GM23338 (cell line): ENCODE results near the gene ACOXL. TPM values are rescaled to one million over a fixed set of nuclear protein-coding genes. Genes with fewer than 3 reads are reported as not detected.

ENCODE experiments used
- ATAC-seq: fragments of 200-7000 bp; cut with Tn5 transposase; 3 replicates; pipeline ENCODE4 v1.9.1; 2020
- DNase-seq: peaks from one replicate; pipeline ENCODE4 v3.0.0-alpha.2; 2015; ENCODE audit warnings: low spot score
- H2AFZ ChIP-seq: fragments of 200-600 bp; sonication (generic); 2 replicates; pipeline ENCODE4 v1.8.0; 2016; ENCODE audit warnings: antibody characterized with exemption, mild to moderate bottlenecking, moderate library complexity
- H3F3A ChIP-seq: fragments of 200-600 bp; sonication (generic); replicated peaks from 2 replicates; pipeline ENCODE4 v1.8.0; 2017; ENCODE audit warnings: antibody characterized with exemption, mixed run types, low read depth
- H3K27ac ChIP-seq: fragments of 200-600 bp; sonication (generic); 2 replicates; pipeline ENCODE4 v1.6.1; 2016; ENCODE audit warnings: low read depth
- H3K27me3 ChIP-seq: fragments of 200-600 bp; sonication (generic); 2 replicates; pipeline ENCODE4 v1.8.0; 2016; ENCODE audit warnings: mild to moderate bottlenecking, mixed run types, moderate library complexity; ENCODE audit not compliant: insufficient read depth
- H3K36me3 ChIP-seq: fragments of 200-600 bp; sonication (generic); 2 replicates; pipeline ENCODE4 v1.8.0; 2016; ENCODE audit warnings: mild to moderate bottlenecking; ENCODE audit not compliant: insufficient read depth
- H3K4me1 ChIP-seq: fragments of 200-600 bp; sonication (generic); 2 replicates; pipeline ENCODE4 v1.8.0; 2016; ENCODE audit warnings: mild to moderate bottlenecking, moderate library complexity; ENCODE audit not compliant: insufficient read depth
- H3K4me2 ChIP-seq: fragments of 200-600 bp; sonication (generic); 2 replicates; pipeline ENCODE4 v1.7.1; 2017; ENCODE audit warnings: mixed run types
- H3K4me3 ChIP-seq: fragments of 200-600 bp; sonication (generic); 2 replicates; pipeline ENCODE4 v1.6.1; 2016; ENCODE audit warnings: mixed run types
- H3K79me2 ChIP-seq: fragments of 200-600 bp; sonication (generic); replicated peaks from 2 replicates; pipeline ENCODE4 v1.8.0; 2017; ENCODE audit warnings: mild to moderate bottlenecking; ENCODE audit not compliant: insufficient read depth
- H3K9me2 ChIP-seq: fragments of 200-600 bp; sonication (generic); 2 replicates; pipeline ENCODE4 v1.8.0; 2017; ENCODE audit not compliant: insufficient read depth
- H4K20me1 ChIP-seq: fragments of 200-600 bp; sonication (generic); replicated peaks from 2 replicates; pipeline ENCODE4 v1.8.0; 2017; ENCODE audit warnings: mild to moderate bottlenecking; ENCODE audit not compliant: insufficient read depth
- H3K27ac Mint-ChIP-seq: 2 replicates; pipeline ENCODE4 v1.8.0; 2020; ENCODE audit warnings: inconsistent platforms, mild to moderate bottlenecking, moderate library complexity, mixed read lengths
- H3K27me3 Mint-ChIP-seq: 3 replicates; pipeline ENCODE4 v1.8.0; 2022; ENCODE audit warnings: low read depth, mild to moderate bottlenecking, moderate library complexity, mixed read lengths, inconsistent platforms; ENCODE audit not compliant: insufficient read depth, poor library complexity
- H3K36me3 Mint-ChIP-seq: 3 replicates; pipeline ENCODE4 v1.8.0; 2021; ENCODE audit warnings: low read depth, mild to moderate bottlenecking, inconsistent platforms, moderate library complexity, mixed read lengths
- H3K4me1 Mint-ChIP-seq: 3 replicates; pipeline ENCODE4 v1.8.0; 2020; ENCODE audit warnings: mild to moderate bottlenecking, inconsistent platforms, mixed read lengths
- H3K4me3 Mint-ChIP-seq: 3 replicates; pipeline ENCODE4 v1.8.0; 2021; ENCODE audit warnings: moderate library complexity, mild to moderate bottlenecking, inconsistent platforms, mixed read lengths
- H3K9me3 Mint-ChIP-seq: 3 replicates; pipeline ENCODE4 v1.8.0; 2020; ENCODE audit warnings: moderate library complexity, mild to moderate bottlenecking, inconsistent platforms, mixed read lengths
- EZH2 ChIP-seq: fragments of 200-600 bp; sonication (generic); IDR thresholded peaks from one replicate; pipeline ENCODE4 v1.8.0; 2017; ENCODE audit warnings: antibody characterized with exemption, mild to moderate bottlenecking, low read depth; ENCODE audit not compliant: unreplicated experiment
- EZH2phosphoT487 ChIP-seq: fragments of 200-600 bp; sonication (generic); IDR thresholded peaks from one replicate; pipeline ENCODE4 v1.8.1; 2018; ENCODE audit warnings: antibody characterized with exemption; ENCODE audit not compliant: unreplicated experiment
- JUNB ChIP-seq: IDR thresholded peaks from one replicate; pipeline ENCODE4 v1.6.1; 2016; ENCODE audit warnings: antibody characterized with exemption; ENCODE audit not compliant: unreplicated experiment
- STAT1 ChIP-seq: IDR thresholded peaks from one replicate; pipeline ENCODE4 v1.6.1; 2016; ENCODE audit warnings: antibody characterized with exemption; ENCODE audit not compliant: unreplicated experiment
- ZNF331 ChIP-seq: fragments of 250-450 bp; sonication (Bioruptor Pico); IDR thresholded peaks from 2 replicates; pipeline ENCODE4 v1.5.0; 2020; ENCODE audit warnings: low read depth, mild to moderate bottlenecking, moderate library complexity
- polyA plus RNA-seq: library from polyadenylated mRNA; unstranded; fragments of >200 nt; fragmentation: Nextera tagmentation; extraction: Ambion mirVana; gene quantifications from 2 replicates; pipeline ENCODE4 v1.2.1, GENCODE V29; 2016
- total RNA-seq: library from RNA; depleted of rRNA; stranded (reverse); fragments of >200 nt; shearing (Covaris generic); gene quantifications from 2 replicates; pipeline ENCODE4 v1.2.3, GENCODE V29; 2014
- TF ChIP-seq, protein P1 (sequence below): IDR thresholded peaks from one replicate; pipeline ENCODE4 v1.6.1; 2018; ENCODE audit warnings: antibody characterized with exemption; ENCODE audit not compliant: unreplicated experiment
- TF ChIP-seq, protein P2 (sequence below): fragments of 250-450 bp; sonication (Bioruptor Pico); IDR thresholded peaks from 2 replicates; pipeline ENCODE4 v1.5.0; 2020; ENCODE audit warnings: mild to moderate bottlenecking, moderate library complexity
- TF ChIP-seq, protein P3 (sequence below): IDR thresholded peaks from 2 replicates; pipeline ENCODE4 v1.6.1; 2016; ENCODE audit warnings: antibody characterized with exemption

Gene ACOXL
- total and polyA plus RNA-seq, 2 experiments from 2014 or later = 9.0 to 14.7 TPM

DNA sequence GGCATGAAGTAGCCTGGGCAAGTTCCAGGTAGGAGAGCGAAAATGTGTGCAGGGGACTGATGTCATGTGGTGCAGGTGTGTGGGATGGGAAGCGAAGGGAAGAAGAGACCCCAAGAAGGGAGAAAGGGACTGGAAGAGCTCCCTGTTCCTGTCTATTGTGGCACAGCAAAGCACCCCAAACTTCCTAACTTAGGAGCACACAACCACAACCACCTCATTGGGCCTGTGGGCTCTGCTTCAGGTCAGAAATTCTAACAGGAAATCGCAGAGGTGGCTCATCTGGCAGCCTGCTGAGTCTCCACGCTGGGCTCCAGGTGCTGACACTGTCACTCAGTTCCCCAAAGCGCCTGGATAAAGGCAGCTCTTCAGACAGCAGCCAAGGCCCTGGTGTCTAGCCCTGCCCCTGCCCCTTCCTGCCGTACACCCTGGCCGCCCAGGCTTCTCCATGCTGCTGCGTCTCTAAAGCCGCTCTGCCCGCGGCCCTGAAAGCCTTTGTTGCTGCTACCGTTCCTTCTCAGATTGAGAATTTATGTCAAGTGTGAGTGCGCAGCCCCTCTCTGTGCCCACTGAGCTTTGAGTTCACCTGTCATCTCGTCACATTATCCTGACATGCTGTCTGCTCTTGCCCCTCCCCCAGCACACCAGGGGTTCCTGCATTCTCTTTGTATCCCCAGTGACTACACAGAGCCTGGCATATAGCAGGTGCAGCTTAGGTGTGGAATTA is 248.1 kb downstream of the ACOXL start:
- peaks cover 6% of the 10 kb centered on the region for H3K4me1 ChIP-seq
- H3K36me3 Mint-ChIP-seq = no peaks in the 10 kb centered on the region
- H3K27ac Mint-ChIP-seq = no peak overlapping the region
- H3K9me2 ChIP-seq = no peaks in the 10 kb centered on the region
- DNase-seq (peak; percentile 17), ATAC-seq (peak; percentile 78)
- H3K27ac ChIP-seq = no peak overlapping the region
- H3K4me3 Mint-ChIP-seq = no peak overlapping the region
- no peaks in the 10 kb centered on the region for H3F3A ChIP-seq
- no peaks in the 10 kb centered on the region for H3K9me3 Mint-ChIP-seq
- no peaks in the 10 kb centered on the region for H3K27me3 ChIP-seq
- no peaks in the 10 kb centered on the region for H3K79me2 ChIP-seq
- peaks cover 12% of the 10 kb centered on the region for H3K4me1 Mint-ChIP-seq
- H3K4me3 ChIP-seq = no peak overlapping the region
- H2AFZ ChIP-seq = no peak overlapping the region
- TF ChIP-seq ZNF331 (CRISPR knock-in tag) (no peak), STAT1 (no peak), EZH2 (no peak), JUNB (no peak), EZH2phosphoT487 (no peak)
- TF ChIP-seq, protein P1, sequence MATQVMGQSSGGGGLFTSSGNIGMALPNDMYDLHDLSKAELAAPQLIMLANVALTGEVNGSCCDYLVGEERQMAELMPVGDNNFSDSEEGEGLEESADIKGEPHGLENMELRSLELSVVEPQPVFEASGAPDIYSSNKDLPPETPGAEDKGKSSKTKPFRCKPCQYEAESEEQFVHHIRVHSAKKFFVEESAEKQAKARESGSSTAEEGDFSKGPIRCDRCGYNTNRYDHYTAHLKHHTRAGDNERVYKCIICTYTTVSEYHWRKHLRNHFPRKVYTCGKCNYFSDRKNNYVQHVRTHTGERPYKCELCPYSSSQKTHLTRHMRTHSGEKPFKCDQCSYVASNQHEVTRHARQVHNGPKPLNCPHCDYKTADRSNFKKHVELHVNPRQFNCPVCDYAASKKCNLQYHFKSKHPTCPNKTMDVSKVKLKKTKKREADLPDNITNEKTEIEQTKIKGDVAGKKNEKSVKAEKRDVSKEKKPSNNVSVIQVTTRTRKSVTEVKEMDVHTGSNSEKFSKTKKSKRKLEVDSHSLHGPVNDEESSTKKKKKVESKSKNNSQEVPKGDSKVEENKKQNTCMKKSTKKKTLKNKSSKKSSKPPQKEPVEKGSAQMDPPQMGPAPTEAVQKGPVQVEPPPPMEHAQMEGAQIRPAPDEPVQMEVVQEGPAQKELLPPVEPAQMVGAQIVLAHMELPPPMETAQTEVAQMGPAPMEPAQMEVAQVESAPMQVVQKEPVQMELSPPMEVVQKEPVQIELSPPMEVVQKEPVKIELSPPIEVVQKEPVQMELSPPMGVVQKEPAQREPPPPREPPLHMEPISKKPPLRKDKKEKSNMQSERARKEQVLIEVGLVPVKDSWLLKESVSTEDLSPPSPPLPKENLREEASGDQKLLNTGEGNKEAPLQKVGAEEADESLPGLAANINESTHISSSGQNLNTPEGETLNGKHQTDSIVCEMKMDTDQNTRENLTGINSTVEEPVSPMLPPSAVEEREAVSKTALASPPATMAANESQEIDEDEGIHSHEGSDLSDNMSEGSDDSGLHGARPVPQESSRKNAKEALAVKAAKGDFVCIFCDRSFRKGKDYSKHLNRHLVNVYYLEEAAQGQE = no peak
- TF ChIP-seq, protein P2, sequence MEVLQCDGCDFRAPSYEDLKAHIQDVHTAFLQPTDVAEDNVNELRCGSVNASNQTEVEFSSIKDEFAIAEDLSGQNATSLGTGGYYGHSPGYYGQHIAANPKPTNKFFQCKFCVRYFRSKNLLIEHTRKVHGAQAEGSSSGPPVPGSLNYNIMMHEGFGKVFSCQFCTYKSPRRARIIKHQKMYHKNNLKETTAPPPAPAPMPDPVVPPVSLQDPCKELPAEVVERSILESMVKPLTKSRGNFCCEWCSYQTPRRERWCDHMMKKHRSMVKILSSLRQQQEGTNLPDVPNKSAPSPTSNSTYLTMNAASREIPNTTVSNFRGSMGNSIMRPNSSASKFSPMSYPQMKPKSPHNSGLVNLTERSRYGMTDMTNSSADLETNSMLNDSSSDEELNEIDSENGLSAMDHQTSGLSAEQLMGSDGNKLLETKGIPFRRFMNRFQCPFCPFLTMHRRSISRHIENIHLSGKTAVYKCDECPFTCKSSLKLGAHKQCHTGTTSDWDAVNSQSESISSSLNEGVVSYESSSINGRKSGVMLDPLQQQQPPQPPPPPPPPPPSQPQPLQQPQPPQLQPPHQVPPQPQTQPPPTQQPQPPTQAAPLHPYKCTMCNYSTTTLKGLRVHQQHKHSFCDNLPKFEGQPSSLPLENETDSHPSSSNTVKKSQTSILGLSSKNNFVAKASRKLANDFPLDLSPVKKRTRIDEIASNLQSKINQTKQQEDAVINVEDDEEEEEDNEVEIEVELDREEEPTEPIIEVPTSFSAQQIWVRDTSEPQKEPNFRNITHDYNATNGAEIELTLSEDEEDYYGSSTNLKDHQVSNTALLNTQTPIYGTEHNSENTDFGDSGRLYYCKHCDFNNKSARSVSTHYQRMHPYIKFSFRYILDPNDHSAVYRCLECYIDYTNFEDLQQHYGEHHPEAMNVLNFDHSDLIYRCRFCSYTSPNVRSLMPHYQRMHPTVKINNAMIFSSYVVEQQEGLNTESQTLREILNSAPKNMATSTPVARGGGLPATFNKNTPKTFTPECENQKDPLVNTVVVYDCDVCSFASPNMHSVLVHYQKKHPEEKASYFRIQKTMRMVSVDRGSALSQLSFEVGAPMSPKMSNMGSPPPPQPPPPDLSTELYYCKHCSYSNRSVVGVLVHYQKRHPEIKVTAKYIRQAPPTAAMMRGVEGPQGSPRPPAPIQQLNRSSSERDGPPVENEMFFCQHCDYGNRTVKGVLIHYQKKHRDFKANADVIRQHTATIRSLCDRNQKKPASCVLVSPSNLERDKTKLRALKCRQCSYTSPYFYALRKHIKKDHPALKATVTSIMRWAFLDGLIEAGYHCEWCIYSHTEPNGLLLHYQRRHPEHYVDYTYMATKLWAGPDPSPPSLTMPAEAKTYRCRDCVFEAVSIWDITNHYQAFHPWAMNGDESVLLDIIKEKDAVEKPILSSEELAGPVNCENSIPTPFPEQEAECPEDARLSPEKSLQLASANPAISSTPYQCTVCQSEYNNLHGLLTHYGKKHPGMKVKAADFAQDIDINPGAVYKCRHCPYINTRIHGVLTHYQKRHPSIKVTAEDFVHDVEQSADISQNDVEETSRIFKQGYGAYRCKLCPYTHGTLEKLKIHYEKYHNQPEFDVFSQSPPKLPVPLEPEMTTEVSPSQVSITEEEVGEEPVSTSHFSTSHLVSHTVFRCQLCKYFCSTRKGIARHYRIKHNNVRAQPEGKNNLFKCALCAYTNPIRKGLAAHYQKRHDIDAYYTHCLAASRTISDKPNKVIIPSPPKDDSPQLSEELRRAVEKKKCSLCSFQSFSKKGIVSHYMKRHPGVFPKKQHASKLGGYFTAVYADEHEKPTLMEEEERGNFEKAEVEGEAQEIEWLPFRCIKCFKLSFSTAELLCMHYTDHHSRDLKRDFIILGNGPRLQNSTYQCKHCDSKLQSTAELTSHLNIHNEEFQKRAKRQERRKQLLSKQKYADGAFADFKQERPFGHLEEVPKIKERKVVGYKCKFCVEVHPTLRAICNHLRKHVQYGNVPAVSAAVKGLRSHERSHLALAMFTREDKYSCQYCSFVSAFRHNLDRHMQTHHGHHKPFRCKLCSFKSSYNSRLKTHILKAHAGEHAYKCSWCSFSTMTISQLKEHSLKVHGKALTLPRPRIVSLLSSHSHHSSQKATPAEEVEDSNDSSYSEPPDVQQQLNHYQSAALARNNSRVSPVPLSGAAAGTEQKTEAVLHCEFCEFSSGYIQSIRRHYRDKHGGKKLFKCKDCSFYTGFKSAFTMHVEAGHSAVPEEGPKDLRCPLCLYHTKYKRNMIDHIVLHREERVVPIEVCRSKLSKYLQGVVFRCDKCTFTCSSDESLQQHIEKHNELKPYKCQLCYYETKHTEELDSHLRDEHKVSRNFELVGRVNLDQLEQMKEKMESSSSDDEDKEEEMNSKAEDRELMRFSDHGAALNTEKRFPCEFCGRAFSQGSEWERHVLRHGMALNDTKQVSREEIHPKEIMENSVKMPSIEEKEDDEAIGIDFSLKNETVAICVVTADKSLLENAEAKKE (CRISPR knock-in tag) = no peak
- TF ChIP-seq, protein P3, sequence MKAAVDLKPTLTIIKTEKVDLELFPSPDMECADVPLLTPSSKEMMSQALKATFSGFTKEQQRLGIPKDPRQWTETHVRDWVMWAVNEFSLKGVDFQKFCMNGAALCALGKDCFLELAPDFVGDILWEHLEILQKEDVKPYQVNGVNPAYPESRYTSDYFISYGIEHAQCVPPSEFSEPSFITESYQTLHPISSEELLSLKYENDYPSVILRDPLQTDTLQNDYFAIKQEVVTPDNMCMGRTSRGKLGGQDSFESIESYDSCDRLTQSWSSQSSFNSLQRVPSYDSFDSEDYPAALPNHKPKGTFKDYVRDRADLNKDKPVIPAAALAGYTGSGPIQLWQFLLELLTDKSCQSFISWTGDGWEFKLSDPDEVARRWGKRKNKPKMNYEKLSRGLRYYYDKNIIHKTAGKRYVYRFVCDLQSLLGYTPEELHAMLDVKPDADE = no peak
- H4K20me1 ChIP-seq = no peaks in the 10 kb centered on the region
- H3K4me2 ChIP-seq = no peak overlapping the region
- no peaks in the 10 kb centered on the region for H3K36me3 ChIP-seq
- H3K27me3 Mint-ChIP-seq = peaks cover 6% of the 10 kb centered on the region
